GM19351 (cell line): Measurements from ENCODE around the gene CRACR2A.

ENCODE experiments used
- ATAC-seq: cut with Tn5 transposase; IDR thresholded peaks from one replicate; pipeline ENCODE4 v1.9.1; 2021; ENCODE audit warnings: mild to moderate bottlenecking, moderate library complexity; ENCODE audit not compliant: unreplicated experiment

The CRACR2A gene

DNA sequence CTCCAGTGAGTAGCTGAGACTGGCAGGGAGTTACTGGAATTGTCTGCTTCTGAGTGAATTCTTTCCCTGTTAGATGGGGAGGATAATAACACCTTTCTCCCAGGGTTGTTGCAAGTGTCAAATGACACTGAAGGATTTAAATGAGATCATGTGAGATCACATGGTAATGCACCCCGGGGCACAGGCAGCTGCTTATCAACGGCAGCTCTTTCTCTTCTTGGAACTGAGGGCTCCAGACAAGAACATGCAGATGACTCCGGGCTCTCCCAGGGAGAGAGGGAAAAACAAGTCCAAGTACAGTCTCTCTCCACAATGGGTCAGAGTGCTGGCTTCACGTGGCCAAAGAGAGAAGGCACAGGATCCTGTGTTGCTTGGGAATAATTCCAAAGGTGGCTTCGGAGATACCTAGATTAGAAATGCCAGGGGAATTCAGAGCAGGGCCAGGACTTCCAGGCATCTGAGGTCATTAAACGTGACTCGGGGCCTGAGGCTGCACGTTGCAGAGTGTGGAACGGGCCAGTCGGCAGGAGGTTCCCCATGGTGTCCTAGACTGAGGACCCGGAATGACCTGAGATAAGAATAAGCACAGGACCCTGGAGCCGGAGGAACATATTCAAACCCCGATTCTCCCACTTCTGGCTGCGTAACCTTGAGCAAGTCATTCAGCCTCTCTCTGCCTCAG lies 152.7 kb downstream of the CRACR2A start:
- ATAC-seq, result no peak

DNA sequence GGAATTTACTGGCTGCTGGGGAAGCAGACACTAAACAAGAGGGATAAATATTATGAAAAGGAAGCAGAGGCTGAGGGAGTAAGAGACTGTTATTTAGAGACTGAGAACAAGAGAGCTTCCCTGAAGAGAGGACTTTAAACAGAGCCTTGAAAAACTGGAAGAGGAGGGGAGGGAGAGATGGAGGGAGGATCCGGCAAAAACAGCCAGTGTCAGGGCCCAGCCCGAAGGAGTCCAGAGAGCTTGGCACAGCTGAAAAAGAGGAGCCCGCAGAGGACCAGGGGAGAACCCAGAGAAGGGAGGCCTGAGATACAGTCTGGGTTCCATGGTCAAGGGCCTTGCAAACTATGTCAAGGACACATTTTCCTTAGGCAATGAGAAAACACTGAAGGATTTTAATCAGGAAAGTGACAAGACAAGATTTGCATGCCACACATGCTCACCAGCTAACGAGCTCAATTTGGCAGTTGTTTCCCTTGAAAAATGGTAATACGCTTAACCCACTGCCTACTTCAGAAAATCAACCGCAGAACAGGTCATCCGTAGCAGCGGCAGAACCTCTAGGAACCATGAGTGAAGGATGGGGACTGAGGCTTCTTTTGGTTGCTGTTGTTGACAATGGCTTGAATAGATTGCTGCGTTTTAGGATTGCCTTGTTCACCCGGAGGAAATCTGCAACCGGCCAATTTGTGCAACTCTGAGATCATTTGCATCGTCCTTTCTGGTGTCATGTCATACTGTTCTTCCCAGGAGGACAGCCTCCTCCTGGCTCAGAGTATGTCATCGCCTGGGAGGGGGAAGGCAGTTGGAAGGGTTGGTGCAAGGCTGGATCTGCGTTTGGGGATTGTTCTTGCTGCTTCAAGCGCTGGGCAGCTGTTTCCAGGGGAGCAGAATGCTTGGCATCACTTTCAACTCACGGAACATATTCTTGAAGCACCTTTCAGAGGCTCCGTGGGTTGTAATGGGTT lies 153.7 kb downstream of the CRACR2A start:
- ATAC-seq, result no peak

DNA sequence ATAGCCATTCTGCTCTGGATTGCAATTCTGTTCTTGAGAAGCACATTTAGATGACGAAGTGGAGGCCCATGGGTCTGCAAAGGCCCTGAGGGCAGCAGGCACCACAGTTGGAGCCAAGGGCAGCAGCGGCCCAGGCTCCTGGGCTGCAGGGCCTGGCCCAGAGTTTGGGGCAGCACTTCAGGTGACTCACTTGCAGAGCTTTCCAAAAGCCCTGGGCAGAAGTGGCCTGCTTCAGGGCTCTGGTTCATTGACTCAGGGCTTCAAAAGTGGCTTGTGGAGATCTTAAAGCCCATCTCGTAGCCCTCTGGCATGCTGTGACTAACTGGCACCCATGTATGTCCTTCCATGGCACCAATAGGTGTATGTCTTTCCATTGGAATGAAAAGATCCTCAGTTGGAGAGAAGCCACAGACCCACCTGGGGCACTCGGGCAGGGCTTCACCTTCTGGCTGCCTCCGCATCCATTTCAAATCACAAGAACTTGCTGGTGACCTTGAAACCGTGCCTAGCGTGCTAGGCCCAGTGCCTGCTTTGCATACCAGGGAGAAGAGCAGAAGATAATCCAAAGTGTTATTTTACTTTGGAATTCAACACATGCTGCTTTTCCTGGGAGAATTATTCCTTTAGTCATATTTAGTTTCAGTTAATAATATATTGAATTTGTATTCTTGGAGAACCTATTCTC lies 155.2 kb downstream of the CRACR2A start:
- ATAC-seq, result no peak

DNA sequence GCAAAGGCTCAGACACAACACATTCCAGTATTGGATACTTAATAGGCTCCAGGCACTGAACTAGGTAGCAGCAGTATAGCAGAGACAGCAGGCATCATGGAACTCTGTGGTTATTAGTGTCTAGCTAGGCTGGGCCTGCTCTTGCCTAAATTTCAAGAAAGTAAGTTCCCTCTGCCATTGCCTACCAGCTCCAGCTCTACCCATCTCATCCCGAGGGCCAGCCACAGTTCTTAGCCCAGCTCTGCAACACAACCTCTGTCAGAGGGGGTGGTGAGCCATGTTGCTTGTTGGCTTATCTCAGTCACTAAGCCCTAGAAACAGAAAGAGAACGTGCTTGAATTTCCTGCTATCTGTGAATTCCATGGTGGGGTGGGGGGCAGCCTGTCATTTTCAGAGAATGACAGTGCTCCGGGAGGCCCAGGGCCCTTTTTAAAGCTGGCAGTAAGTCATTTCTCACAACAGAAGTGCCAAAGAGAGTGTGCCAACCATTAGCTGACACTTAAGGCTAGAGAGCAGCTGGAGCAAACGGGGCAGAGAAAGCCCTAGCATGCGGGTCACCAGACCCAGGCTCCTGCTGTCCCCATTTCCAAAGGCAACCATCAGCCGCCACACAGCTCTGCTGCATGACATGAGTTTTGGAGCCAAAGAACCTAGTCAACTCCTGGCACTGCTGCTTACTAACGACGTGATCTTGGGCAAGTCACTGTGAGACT lies 156.1 kb downstream of the CRACR2A start:
- no peak for ATAC-seq

DNA sequence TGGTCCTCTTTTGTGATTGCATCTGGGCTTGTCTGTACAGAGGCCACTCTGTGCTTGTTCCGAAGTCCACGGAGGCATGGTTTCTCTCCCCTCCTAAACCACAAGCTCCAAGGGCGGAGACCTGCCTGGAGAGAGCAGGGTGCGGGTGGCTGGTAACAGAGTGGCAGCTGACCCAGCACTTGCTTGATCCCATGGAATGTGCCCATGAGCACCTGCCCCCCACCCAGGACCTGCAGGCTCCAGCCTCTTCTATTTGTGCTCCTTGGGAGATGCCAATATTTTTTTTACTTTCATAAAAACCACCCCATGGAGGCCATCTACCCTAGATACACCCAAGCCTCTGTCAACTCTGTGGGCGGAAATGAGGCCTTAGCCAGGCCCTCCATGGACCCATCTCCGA lies 157.2 kb downstream of the CRACR2A start:
- ATAC-seq, result no peak

DNA sequence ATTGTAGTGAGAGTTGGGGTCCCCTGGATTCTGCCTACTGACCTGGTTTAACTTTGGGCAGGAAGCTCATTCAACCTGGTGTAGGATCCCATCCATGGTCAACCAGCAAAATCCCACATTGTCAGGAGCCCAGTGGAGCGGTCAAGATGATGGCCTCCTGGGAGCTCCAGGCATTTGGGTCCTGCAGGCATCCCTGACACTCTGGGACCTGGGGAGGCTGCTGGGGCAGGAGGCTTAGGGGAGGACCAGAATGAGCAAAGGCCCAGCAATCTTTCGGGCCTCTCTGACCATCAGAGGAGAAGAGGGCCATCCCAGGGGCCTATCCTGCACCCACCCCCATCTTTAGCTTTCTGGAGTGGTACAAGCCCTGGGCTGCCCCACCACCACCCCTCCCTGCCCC lies 157.9 kb downstream of the CRACR2A start:
- no peak for ATAC-seq

DNA sequence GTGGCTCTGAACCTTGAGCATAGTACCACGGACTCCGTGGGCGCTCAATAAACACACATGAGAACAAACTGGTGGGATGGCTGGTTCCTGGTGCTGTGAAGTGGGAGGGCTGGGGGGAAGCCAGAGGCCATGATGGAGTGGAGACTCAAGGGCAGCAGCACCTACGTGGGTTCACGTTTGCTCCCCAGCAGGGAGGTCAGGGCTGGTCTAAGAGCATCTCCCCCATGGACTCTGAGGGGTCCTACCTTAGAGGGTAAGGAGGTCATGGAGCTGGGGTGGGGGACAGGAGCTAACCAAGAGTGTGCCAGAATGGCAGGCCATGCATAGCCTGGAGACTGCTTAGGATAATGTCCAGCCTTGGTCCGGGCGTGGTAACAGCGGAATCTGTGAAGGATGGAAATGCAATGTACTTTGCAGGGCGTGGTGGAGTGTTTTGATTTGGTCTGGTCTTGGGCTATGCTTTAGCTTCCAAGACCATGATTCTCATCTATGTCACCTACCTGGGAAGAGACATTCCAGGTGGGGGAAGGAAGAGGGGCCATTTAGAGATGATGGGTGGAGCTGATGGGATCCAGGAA lies 158.9 kb downstream of the CRACR2A start:
- no peak for ATAC-seq

DNA sequence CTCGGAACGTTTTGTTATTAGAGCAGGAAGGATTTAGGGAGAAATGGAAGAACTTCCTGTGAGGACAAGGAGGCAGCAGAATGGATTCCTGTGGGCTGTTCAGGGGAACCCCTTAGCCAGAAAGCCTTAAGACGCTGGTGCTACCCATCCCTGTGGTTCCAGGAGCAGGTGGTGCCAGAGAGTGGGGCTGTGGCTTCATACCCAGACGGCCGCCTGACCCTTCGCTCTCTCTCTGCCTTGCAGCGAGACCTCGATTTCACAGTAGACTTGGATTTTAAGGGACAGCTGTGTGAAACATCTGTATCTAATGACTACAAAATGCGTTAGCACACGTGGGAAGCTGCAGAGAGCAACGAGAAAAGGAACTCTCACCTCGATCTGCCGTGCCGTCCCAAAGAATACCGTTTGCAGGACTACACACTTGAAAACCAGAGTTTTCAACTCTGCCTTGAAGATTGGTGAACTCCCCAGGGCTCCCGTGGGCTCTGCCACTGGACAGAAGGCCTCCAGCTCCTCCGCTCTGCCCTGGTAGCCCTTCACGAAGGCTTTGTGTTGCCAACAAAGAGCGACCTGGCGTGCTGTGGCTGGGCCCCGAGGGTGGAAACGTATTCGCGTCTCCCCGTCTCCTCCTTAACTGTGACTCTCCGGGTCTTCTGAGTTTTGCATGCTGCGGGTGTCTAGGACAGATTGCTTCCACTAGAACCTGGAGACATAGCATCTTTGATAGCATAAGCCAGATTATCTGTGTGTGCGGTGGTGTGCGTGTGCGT lies 159.9 kb downstream of the CRACR2A start:
- ATAC-seq, result no peak

DNA sequence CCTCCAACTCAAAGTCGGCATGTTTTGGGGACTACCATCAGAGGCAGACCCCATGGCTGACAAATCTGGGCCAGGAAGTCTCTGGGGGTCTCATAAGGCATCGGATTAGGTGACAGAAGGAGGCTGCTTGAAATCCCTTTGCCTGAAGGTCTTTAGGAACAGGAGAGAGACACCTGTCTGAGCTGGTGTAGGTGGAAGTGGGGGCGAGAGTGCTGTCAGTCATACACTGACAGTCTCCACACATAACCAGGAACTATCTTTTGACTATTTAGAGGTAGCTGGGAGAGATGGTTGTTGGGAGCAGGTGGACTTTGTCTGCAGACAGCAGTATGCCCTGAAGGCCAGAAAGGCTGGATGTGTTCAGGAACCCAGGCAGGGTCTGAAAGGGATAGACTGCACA lies 163.2 kb downstream of the CRACR2A start:
- ATAC-seq, result no peak

DNA sequence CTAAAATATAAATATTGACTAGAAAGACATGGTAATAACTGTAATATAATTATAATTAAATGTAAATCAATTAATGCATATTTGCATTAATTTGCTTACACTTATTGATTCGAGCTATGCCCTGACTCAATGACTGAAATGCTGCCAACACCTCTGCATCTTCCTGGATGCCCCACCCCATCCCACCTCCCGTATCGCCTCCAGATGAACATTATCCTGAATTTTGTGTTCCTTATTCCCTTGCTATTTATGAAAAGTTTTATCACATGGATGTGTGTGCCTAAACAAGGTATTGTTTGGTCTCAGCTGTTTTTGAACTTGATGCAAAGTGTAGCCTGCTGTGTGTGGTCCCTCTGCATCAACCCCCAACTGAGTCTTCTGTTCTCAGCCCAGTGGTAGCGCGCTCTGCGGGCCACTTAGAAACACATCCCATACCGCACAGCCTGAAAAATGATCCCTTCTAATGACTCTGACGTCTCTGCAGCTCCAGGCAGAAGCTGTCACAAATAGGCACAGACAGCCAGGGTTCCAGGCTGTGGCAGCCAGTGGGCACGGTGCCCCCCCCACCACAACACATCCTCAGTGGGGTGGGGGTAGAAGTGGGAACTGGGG lies 165.4 kb downstream of the CRACR2A start:
- no peak for ATAC-seq

DNA sequence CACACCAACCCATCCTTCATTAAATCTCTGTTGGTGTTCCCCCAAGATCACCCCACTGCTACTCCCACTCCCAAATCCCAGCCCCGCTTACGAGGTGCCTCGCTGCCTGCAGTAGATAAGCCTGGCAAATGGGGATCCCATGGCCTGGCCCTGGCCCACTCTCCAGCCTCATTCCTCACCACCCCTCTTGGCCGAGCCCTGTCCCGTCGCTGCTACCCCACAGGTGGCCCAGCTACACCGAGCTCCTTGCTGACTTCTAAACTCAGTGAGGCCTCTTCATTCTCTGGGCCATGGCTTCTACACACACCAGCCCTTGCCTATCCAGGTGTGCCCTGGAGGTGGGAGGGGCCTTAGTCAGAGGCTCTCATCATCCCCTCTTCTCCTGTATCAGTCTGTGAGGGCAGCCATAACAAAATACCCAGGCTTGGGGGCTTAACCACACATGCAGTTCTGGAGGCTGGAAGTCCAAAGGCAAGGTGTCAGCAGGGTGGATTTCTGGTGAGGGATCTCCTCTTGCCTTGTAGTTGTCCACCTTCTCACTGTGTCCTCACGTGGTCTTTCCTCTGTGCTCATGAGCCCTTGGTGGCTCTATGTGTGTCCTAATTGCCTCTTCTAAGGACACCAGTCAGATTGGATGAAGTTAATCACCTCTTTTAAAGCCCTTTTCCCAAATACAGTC lies 169.1 kb downstream of the CRACR2A start:
- no peak for ATAC-seq

DNA sequence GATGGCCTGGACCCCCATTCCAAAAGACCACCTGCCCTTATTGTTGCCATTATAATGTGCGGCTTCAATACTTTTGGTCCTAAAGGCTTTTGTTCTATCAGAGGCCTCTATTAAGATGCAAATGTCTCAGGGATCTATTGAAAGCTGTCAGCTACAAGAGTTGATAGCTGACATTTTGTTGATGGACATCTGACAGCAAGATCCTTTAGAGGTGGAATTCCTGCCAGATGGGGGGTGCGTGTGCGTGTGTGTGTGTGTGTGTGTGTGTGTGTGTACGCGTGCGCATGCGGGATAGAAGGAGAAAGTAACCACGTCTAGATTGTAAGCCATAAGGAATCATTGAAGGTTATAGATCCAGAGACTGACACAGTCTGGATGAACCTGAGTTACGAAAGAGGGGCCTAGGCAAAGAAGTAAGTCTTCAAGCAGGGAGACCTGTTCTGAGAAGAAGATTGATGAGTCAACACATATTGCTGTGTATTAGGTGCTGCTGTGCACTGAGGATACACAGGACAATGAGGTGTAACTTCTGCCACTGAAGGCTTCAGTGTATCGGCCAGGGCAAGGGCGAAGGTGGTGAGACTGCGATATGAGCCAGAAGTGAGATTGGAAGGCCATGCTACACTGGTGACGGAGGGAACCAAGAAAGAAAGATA lies 172.7 kb downstream of the CRACR2A start:
- ATAC-seq, result no peak

DNA sequence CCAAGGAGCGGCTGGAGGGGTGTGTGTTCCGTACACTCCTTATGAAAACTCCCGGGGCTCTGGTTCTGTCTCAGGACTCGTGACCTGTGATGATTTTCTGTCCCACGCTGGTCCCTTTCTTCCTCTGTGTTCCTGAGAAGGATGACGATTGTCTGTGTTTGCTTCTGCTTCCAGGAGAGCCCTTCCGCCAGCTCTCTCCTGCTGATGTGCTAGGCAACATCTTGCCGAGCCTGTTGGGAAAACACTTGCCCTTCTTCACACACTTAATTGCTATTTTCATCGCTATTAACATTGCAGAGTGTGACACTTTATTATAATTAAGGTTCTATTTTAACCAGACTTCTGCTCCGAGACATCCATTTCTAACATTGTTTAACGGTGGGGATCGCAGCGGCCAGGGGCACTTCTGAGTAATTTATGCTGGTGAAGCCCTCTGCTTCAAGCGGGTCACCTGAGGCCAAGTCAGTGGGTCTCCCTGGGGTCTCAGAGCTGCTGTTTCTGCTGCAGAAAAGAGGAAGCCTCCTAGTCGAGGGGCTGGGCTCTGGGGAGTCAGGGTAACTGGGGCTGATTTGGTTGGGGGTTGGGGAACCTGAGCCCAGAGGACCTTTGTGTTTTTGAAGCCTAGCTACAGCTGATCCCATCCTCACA lies 173.3 kb downstream of the CRACR2A start:
- ATAC-seq, result no peak

DNA sequence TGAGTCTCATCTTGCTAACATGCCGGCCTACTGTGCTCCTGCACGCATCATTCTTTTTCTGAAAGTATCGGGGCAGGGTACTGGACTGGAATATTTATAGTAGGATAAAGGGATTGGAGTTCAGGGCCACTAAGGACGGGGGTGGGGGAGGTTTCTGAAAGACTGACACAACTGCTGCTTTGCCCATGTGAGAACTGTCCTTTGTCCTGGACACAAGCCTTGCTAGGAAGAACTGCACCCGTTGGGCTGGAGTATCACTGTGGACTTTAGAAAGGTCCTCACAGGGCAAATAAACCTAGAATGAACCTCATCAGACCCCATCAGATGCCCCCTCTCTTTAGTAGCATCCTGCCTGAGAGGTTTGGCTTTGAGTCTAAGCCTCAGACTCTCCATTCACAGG lies 174.4 kb downstream of the CRACR2A start:
- ATAC-seq, result no peak

DNA sequence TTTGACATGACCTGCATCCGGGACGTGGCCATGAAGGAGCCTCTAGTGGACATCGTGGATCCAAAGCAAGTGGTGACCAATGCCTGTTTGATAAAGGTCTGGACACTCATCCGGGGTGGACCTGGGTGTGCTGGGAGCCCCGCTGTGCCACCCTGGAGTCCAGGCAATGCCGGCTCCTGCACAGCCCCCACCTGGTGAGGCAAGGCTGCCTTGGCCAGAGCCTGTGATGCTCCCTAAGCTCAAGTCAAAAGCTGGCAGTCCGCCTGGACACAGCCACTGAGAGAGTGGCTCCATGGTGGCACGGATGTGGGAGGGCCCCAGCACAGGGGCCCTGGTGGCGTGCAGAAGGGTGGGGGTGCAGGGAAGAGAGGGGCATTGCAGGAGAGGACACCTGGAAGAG lies 176.0 kb downstream of the CRACR2A start:
- no peak for ATAC-seq

DNA sequence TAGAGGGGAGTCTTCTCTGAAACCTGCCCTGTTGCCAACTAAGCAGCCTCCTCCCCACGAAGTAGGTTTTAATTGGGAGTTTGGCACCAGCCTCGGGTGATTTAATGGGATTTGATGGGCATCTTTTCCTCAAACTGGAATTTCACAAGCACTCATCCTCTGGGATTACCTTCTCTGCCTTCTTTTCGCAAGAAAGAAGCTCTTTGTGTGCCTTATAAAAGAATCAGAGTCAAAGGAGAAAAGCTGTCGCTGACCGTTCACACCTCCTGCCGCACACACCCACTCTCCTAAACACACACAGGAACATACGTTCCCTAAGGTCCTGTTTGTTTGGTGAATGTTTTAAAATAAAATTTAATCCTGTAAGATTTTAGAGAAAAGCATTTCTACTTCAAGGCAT lies 177.9 kb downstream of the CRACR2A start:
- ATAC-seq, result no peak

DNA sequence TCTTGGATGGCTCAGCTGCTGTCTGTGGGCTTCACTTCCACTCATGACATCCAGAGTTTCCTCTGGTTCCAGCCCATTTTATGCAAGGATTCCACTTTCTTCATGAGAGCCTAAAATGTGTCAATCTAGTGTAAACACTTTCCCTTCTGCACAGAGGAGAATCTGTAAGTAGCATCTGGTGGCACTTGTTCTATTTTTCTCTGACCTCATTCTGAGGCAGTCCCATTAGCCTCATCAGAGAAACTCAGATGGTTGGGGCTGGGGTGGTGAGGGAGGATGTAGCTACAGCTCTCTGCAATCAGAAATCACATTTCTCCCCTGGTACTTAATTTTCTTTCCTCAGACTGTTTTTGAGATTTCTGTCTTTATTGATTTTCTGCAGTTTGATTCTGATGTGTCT lies 180.3 kb downstream of the CRACR2A start:
- no peak for ATAC-seq

DNA sequence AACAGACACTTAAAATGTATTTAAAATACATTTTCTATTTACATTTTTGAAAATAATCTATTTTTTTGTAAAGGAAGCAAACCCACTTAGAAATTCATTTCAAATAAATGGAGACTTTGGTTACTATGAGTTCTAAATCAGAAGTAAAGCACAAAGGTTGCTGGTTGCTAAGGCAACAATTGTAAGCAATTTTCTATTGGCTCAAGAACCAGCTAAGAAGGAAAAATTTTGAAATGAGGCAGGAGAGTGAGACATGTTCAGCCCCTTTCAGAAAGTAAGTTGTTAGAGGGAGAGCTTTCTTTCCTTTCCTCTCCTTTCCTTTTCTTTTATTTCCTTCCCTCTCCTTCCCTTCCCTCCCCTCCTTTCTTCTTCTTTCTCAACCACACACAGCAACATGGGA lies 181.2 kb downstream of the CRACR2A start:
- ATAC-seq, result no peak
